Measurements from ENCODE around the gene NISCH. TPM values are rescaled to one million over a fixed set of nuclear protein-coding genes. Genes with fewer than 3 reads are reported as not detected.

NISCH gene
- total RNA-seq, 2 experiments from 2014 or later, result 77.2 to 82.6 TPM

DNA sequence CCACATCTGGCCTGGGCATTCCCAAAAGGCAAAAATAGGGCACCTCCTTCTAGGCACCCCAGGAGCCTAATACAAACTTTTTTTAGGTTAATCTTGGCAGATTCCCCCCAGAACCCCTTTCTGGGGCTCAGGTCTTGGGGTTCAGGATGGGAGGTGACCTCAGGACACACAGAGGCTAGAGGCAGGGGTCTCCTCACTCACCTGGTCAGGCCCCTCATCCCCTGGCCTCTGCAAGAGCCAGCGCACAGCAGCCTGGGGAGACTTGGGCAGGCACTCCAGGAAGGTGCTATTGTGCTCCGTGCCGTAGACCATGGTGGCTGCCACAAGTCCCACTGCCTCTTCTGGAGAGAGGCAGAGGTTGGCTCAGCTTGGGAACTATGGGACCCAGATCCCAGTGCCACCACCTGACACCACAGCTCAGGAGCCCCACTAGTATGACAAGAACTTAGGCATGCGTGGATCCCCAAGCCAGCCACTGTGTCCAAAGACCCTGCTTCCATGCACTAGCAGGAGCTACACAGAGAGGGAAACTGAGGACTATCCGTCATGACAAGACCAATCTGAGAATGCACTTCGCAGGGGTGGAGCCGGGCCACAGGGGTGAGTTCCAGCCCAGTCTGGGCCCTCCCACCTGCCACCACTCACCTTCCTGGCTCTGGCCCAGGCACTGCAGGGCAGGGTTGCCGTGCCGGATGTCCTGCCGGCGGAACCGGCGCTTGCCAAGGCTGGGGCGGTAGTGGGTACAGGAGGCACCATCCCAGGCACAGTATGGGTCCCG, 17.9 kb upstream of the NISCH start:
- Mint-ChIP-seq H3K27me3 (ENCODE audit: low read depth) (no peaks in the 10 kb centered on the region), H3K4me1 (ENCODE audit: low read depth) (no peaks in the 10 kb centered on the region), H3K4me3 (no peak overlapping the region), H3K27ac (no peak overlapping the region), H3K9me3 (ENCODE audit: insufficient read depth) (no peaks in the 10 kb centered on the region), H3K36me3 (ENCODE audit: low read depth) (no peaks in the 10 kb centered on the region)
- no peak for ATAC-seq
- CTCF ChIA-PET, result interaction anchor here (1.2 to 2.4 kb wide), 2 partner anchors 9 kb away, joined by 3 to 11 read pairs; no protein-coding TSS in a partner anchor
- no peak for DNase-seq
- POLR2A ChIA-PET, result interaction anchor here (1.5 kb wide), 1 partner anchor 19 kb away, joined by 3 read pairs; no protein-coding TSS in a partner anchor

DNA sequence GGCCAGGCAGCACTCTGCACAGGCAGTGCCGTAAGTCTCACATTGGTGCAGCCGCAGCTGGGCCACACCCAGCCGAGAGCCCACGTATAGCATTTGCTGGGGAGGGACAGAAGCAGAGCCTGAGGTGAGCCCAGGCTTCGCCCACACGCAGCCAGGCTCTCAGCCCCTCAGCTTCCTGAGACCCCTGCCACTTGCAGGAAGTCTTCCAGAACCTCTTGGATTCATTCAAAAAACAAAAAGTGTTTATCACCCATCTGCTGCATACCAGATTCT, 17.4 kb upstream of the NISCH start:
- no peaks in the 10 kb centered on the region for H3K9me3 Mint-ChIP-seq (ENCODE audit: insufficient read depth)
- H3K4me1 Mint-ChIP-seq (ENCODE audit: low read depth), result no peaks in the 10 kb centered on the region
- H3K4me3 Mint-ChIP-seq, result no peak overlapping the region
- H3K36me3 Mint-ChIP-seq (ENCODE audit: low read depth), result no peaks in the 10 kb centered on the region
- ATAC-seq (no peak), DNase-seq (no peak)
- POLR2A ChIA-PET, result interaction anchor here (1.5 kb wide), 1 partner anchor 19 kb away, joined by 3 read pairs; no protein-coding TSS in a partner anchor
- H3K27me3 Mint-ChIP-seq (ENCODE audit: low read depth), result no peaks in the 10 kb centered on the region
- no peak overlapping the region for H3K27ac Mint-ChIP-seq
- CTCF ChIA-PET, result interaction anchor here (1.2 to 2.4 kb wide), 2 partner anchors 8 to 10 kb away, joined by 3 to 11 read pairs; no protein-coding TSS in a partner anchor

DNA sequence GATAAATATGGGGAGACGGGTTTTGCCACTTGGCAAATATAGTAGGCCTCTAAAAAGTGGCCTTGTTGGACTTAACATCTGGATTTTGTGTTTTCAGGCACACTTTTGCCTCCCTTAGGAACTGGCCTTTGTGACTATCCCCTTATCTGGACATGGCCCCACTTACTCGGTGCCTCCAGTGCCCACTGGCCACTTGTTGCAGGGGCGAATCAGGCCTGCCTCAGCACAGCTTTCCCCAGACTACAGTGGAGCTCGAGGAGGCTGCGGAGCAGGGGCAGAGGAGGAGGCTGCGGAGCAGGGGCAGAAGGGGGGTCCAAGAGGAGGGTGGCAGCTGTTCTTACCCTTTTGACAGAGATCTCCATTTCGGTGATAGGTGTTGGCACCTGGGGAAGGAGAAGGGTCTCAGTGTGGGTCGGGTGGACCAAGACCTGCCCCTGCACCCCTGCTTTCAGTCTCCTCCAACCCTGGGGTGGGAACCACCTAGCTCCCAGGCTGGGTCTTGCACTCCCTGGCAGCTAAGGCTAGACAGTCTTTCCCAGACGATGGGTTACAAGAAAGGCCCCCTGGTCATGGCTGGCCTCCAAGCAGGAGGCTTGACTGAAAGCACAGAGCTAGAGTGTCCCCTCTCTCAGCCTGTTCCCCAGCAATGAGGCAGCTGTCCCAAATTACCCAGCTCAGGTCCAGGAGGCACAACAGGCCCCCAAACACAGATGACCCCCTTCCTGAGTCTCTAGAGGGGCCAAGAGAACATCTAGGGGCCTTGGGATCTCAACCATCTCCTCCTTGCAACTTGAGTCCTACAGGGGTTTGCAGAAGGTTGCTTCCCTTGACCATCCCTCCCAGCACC, 16.6 kb upstream of the NISCH start:
- no peak for ATAC-seq
- ChIA-PET CTCF (interaction anchor here (0.9 to 2.4 kb wide), 2 partner anchors 9 to 11 kb away, joined by 4 to 11 read pairs; no protein-coding TSS in a partner anchor), POLR2A (interaction anchor here (1.5 kb wide), 1 partner anchor 18 kb away, joined by 3 read pairs; no protein-coding TSS in a partner anchor)
- Mint-ChIP-seq H3K4me1 (ENCODE audit: low read depth) (no peaks in the 10 kb centered on the region), H3K36me3 (ENCODE audit: low read depth) (no peaks in the 10 kb centered on the region), H3K27me3 (ENCODE audit: low read depth) (no peaks in the 10 kb centered on the region), H3K9me3 (ENCODE audit: insufficient read depth) (no peaks in the 10 kb centered on the region), H3K4me3 (no peak overlapping the region), H3K27ac (no peak overlapping the region)
- DNase-seq, result no peak

DNA sequence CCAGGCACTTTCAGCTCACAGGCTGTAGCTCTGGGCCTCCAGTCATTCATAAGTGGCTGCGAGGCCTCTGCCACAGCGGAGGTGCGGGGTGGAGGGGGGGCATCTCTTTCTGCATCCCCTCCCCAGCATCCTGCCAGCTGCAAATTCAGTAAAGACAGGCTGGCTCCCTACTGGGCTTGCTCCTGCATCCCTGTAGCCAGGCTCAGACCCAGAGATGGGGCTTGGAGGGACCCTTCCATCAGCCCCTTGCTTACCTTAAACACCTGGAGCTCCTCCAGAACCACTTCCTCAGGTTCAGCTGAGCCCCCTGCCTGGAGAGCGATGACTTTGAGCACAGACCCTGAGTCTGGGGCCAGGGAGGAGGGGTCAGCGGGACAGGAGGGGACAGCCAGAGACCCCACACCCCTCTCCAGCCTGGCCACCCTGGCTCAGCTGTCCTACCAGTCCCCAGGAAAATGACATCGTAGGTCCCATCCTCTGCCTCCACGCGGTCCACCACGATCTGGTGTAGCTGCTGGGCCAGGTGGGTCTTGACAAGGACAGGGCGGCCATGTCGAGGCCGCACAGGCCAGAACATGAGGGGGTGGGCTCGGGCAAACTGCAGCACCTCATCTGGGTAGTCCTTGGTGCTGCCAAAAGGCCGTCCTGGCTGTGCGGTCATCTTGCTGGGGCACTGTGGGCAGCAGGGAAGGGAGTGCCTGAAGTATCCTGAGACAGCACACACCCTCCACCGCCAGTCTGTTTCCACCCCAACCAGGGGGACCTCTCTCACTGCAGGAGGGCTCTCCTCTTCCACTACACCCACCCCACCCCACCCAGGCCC, 15.8 kb upstream of the NISCH start:
- DNase-seq (no peak), ATAC-seq (no peak)
- Mint-ChIP-seq H3K4me3 (no peak overlapping the region), H3K27ac (no peak overlapping the region), H3K36me3 (ENCODE audit: low read depth) (no peaks in the 10 kb centered on the region), H3K27me3 (ENCODE audit: low read depth) (no peaks in the 10 kb centered on the region), H3K9me3 (ENCODE audit: insufficient read depth) (no peaks in the 10 kb centered on the region), H3K4me1 (ENCODE audit: low read depth) (peaks cover 5% of the 10 kb centered on the region)
- CTCF ChIA-PET, result interaction anchor here (0.9 to 2.4 kb wide), 2 partner anchors 8 to 11 kb away, joined by 4 to 11 read pairs; no protein-coding TSS in a partner anchor
- POLR2A ChIA-PET, result interaction anchor here (1.5 kb wide), 1 partner anchor 17 kb away, joined by 3 read pairs; no protein-coding TSS in a partner anchor

DNA sequence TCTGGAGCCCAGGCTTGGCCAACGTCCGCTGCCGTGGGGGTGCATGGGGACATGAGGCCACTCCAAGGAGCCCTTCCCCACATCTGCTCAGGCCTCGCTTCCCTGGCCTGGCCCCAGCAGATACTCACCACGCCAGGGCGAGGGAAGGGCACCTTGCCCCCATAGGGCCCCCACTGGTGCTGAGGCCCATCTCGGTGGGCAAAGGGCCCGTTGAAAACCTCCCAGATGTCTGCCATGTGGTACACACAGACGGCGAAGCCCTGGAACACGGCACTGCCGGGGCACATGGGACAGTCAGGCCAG, 15.2 kb upstream of the NISCH start:
- no peak for ATAC-seq
- Mint-ChIP-seq H3K27ac (no peak overlapping the region), H3K27me3 (ENCODE audit: low read depth) (no peaks in the 10 kb centered on the region), H3K4me3 (no peak overlapping the region), H3K36me3 (ENCODE audit: low read depth) (no peaks in the 10 kb centered on the region), H3K9me3 (ENCODE audit: insufficient read depth) (no peaks in the 10 kb centered on the region), H3K4me1 (ENCODE audit: low read depth) (peaks cover 9% of the 10 kb centered on the region)
- DNase-seq, result no peak
- ChIA-PET POLR2A (no interaction called here), CTCF (interaction anchor here (2.4 kb wide), 1 partner anchor 12 kb away, joined by 11 read pairs; no protein-coding TSS in a partner anchor)

DNA sequence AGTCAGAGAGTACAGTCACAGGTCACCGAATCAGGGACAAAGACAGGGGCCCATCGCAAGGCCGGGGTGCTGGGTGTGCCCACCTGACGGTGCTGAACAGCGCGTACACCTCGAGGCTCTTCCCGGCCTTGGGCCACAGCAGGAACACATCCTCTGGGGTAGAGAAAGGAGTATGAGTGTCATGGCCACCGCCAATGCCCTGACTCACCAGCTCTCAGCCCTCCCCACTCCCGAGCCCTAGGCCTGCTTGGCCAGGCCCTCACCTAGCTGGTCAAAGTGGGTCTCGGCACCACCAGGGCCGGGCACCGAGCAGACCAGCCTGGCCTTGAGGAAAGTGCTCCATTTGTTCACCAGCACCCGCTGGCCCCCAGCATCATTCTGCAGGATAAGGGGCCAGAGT, 14.7 kb upstream of the NISCH start:
- no peaks in the 10 kb centered on the region for H3K36me3 Mint-ChIP-seq (ENCODE audit: low read depth)

DNA sequence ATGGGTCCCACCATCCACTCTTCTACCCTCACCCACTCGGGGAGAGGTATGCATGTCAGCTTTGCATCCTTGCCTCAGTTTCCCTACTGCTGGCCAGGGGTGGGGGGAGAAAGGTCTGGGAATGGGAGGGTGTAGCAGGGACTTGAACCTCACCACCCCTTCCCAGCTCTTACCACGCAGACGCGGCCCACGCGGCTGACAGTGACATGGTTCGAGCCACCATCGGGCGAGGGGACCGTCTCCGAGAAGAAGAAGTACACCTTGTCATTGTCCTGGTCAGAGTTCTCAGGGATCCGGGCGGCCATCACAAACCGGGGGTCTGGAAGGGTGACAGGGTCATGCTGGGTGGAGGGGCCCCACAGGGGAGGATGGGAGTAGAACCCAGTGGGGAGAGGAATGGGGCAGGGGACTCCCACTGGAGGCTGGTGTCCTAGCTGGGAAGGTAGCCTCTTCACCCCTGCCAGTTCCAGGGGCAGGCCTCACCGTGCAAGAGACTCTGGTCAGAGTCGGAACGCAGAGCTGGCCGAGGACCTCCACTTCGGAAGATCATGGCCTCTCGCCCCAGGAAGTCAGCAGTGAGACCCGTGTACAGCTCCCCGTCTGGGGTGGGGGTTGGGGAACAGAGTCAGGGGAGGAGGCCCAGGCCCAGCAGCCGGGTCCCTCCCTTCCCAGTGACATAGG, 14.2 kb upstream of the NISCH start:
- H3K27me3 Mint-ChIP-seq (ENCODE audit: low read depth), result no peaks in the 10 kb centered on the region
- no peaks in the 10 kb centered on the region for H3K36me3 Mint-ChIP-seq (ENCODE audit: low read depth)
- CTCF ChIA-PET, result interaction anchor here (1.8 kb wide), 1 partner anchor 10 kb away, joined by 4 read pairs; no protein-coding TSS in a partner anchor
- ATAC-seq (no peak), DNase-seq (no peak)
- no peak overlapping the region for H3K27ac Mint-ChIP-seq
- H3K4me1 Mint-ChIP-seq (ENCODE audit: low read depth), result peaks cover 14% of the 10 kb centered on the region
- no peak overlapping the region for H3K4me3 Mint-ChIP-seq
- H3K9me3 Mint-ChIP-seq (ENCODE audit: insufficient read depth), result no peaks in the 10 kb centered on the region
- POLR2A ChIA-PET, result no interaction called here

More for the DNA sequence above, 14.7 kb upstream of the NISCH start:
- Mint-ChIP-seq H3K27me3 (ENCODE audit: low read depth) (no peaks in the 10 kb centered on the region), H3K9me3 (ENCODE audit: insufficient read depth) (no peaks in the 10 kb centered on the region), H3K4me1 (ENCODE audit: low read depth) (peaks cover 13% of the 10 kb centered on the region), H3K4me3 (no peak overlapping the region), H3K27ac (no peak overlapping the region)
- no peak for ATAC-seq
- CTCF ChIA-PET, result no interaction called here
- POLR2A ChIA-PET, result no interaction called here
- no peak for DNase-seq

DNA sequence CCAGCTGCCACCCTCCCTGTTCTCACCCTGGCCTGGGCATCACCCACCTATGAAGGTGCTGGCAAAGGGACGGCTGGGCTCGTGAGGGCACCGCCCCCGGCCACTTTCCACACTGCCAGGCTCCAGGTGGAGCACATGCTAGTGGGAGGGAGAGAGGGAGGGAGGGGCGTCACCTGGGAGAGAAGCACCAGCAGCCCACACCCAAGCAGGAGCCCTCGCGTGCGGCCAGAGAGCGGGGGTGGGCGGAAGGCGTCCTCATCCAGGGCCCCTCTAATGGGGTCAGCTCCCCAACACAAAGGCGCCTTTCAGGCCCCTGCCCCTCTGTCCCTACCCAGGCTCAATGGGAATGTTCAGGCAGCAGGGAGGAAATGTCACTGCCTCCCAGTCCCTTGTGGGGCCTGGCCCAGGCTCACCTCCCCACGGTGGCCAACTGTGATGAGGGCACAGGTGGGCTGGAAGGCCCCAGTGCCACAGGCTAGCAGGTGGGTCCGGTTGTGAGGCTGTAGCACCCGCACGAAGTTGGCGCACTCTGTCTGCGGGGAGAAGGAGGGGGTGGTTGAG, 13.6 kb upstream of the NISCH start:
- H3K27ac Mint-ChIP-seq, result no peak overlapping the region
- H3K4me1 Mint-ChIP-seq (ENCODE audit: low read depth), result peaks cover 14% of the 10 kb centered on the region
- no peak for DNase-seq
- no peaks in the 10 kb centered on the region for H3K9me3 Mint-ChIP-seq (ENCODE audit: insufficient read depth)
- no peaks in the 10 kb centered on the region for H3K36me3 Mint-ChIP-seq (ENCODE audit: low read depth)
- no peak for ATAC-seq
- ChIA-PET POLR2A (no interaction called here), CTCF (interaction anchor here (1.8 kb wide), 1 partner anchor 10 kb away, joined by 4 read pairs; no protein-coding TSS in a partner anchor)
- no peaks in the 10 kb centered on the region for H3K27me3 Mint-ChIP-seq (ENCODE audit: low read depth)
- H3K4me3 Mint-ChIP-seq, result no peak overlapping the region

DNA sequence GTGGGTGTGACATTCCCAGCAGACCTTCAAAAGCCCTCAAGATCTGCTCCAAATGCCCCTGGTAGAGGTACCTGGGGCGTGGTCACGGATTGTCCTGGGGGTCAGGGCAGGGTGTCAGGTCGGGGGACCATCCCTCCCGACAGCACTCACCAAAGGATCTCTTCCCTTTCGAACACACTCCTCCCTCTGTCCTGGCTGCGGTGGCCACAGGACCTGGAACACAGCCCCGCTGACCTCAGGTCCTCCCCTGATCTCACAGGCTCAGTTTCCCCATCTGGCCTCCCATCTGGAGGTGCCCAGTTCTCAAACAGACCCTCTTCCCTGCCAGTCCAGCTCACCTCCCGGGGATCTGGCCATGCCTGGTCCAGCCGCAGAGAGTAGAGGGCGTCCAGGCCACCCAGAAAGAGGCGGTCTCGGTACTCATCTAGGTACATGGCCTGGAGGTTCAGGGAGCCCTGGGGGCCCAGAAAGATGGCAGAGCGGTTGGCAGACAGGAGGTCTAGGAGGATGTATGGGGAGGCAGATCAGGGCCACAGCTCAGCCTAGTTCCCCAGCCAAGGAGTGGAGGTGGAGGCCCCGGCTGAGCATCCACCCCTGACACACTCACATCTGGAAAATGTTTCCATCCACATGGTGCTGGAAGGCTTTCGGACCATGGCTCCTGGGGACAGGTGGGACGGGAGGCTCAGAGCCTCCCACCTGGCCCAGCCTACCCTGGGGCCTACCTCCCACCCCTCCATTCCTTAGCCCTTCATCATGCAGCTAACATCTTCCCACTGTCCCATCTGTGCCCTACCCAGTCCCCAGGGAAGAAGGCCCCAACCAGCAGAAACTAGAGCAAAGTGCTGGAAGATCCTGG, 12.8 kb upstream of the NISCH start:
- no peaks in the 10 kb centered on the region for H3K9me3 Mint-ChIP-seq (ENCODE audit: insufficient read depth)
- no peaks in the 10 kb centered on the region for H3K27me3 Mint-ChIP-seq (ENCODE audit: low read depth)
- ATAC-seq (no peak), DNase-seq (no peak)
- H3K27ac Mint-ChIP-seq, result no peak overlapping the region
- H3K4me1 Mint-ChIP-seq (ENCODE audit: low read depth), result peaks cover 19% of the 10 kb centered on the region
- ChIA-PET CTCF (interaction anchor here (1.8 kb wide), 1 partner anchor 9 kb away, joined by 4 read pairs; no protein-coding TSS in a partner anchor), POLR2A (no interaction called here)
- no peaks in the 10 kb centered on the region for H3K36me3 Mint-ChIP-seq (ENCODE audit: low read depth)
- H3K4me3 Mint-ChIP-seq, result no peak overlapping the region

DNA sequence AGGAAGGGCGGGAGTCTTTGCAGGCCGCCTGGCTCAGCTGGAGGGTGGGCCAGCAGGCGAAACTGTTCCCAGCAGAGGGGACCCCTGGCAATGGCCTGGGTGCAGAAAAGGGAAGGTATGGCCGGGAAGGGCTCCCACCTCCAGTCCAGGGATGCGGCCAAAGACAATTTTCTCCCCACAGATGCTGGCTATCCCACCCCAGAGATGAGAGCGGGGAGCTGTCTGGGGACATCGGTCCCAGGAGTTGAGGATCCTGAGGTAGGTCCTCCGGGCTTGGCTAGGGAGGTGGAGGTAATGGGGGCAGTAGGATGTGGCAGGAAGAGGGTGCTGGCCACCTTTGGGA, 12.2 kb upstream of the NISCH start:
- H3K4me1 Mint-ChIP-seq (ENCODE audit: low read depth), result peaks cover 19% of the 10 kb centered on the region
- POLR2A ChIA-PET, result no interaction called here
- no peak for DNase-seq
- H3K27me3 Mint-ChIP-seq (ENCODE audit: low read depth), result no peaks in the 10 kb centered on the region
- no peak overlapping the region for H3K4me3 Mint-ChIP-seq
- no peaks in the 10 kb centered on the region for H3K9me3 Mint-ChIP-seq (ENCODE audit: insufficient read depth)
- H3K27ac Mint-ChIP-seq, result no peak overlapping the region
- no peaks in the 10 kb centered on the region for H3K36me3 Mint-ChIP-seq (ENCODE audit: low read depth)
- no peak for ATAC-seq
- CTCF ChIA-PET, result interaction anchor here (1.8 kb wide), 1 partner anchor 8 kb away, joined by 4 read pairs; no protein-coding TSS in a partner anchor

Data from activated CD8-positive, alpha-beta T cell treated with anti-CD3 and anti-CD28 coated beads, Interleukin-2, amount 10 ng/mL, durations not matched to agents 7 days and 5 days (primary cell).